Esophagus muscularis mucosa (tissue), 4 donors: ENCODE results near the gene RPSA.

ENCODE experiments used
- EP300 ChIP-seq: sonication (generic); formaldehyde crosslinking; IDR thresholded peaks from one replicate; pipeline ENCODE4 v1.6.1; 2017; ENCODE audit warnings: antibody characterized with exemption
- POLR2AphosphoS5 ChIP-seq, 2 donors: sonication (generic); formaldehyde crosslinking; IDR thresholded peaks; one replicate each; pipeline ENCODE4 v1.6.1; 2017; ENCODE audit warnings: antibody characterized with exemption in 2 of 2
- TF ChIP-seq, protein P1 (sequence below), 3 experiments: fragments of 200-600 bp in 2 of 3; fragments of 450-650 bp in 1 of 3; sonication (generic) in 2 of 3; IDR thresholded peaks; one replicate each; pipeline ENCODE4 v1.5.1; 2017 to 2019; ENCODE audit warnings: antibody characterized with exemption in 3 of 3, mild to moderate bottlenecking in 2 of 3, moderate library complexity in 1 of 3

DNA sequence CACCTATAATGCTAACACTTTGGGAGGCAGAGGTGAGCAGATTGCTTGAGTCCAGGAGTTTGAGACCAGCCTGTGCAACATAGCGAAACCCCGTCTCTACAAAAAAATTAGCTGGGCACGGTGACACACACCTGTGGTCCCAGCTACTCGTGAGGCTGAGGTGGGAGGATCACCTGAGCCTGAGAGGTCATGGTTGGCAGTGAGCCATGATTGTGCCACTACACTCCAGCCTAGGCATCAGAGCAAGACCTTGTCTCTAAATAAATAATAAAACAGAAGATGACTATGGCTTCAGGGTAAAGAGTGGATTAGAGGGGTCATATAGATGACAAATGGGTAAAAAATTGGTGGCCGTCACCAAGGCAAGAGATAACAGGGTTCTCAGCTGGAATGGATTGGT lies 20.2 kb upstream of the RPSA start:
- no peak for TF ChIP-seq POLR2AphosphoS5 (IDR thresholded peaks at IDR 0.05)
- no peak for TF ChIP-seq EP300
- TF ChIP-seq, protein P1, sequence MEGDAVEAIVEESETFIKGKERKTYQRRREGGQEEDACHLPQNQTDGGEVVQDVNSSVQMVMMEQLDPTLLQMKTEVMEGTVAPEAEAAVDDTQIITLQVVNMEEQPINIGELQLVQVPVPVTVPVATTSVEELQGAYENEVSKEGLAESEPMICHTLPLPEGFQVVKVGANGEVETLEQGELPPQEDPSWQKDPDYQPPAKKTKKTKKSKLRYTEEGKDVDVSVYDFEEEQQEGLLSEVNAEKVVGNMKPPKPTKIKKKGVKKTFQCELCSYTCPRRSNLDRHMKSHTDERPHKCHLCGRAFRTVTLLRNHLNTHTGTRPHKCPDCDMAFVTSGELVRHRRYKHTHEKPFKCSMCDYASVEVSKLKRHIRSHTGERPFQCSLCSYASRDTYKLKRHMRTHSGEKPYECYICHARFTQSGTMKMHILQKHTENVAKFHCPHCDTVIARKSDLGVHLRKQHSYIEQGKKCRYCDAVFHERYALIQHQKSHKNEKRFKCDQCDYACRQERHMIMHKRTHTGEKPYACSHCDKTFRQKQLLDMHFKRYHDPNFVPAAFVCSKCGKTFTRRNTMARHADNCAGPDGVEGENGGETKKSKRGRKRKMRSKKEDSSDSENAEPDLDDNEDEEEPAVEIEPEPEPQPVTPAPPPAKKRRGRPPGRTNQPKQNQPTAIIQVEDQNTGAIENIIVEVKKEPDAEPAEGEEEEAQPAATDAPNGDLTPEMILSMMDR (IDR thresholded peaks at IDR 0.05), result no peak
